ENCODE results near the gene NPBWR2. TPM values are rescaled to one million over a fixed set of nuclear protein-coding genes. Genes with fewer than 3 reads are reported as not detected.
"Not testable (repeated sequence)": the region's sequence is repeated elsewhere in the genome, so short reads cannot be mapped to it uniquely, and the experiment has no call there.

NPBWR2 gene
- total RNA-seq, 4 donors from 2014 or later = not detected

- Histone ChIP-seq H3K9me3 (no peaks in the 10 kb centered on the region), H3K36me3 (no peaks in the 10 kb centered on the region), H3K4me3 (no peak overlapping the region), H3K27ac (no peak overlapping the region), H3K27me3 (no peaks in the 10 kb centered on the region), H3K4me1 (no peaks in the 10 kb centered on the region)
- intact Hi-C loops (cut with DNase I; ENCODE audit: low total_unique reads) = no loop called here
- no peak for DNase-seq
- TF ChIP-seq POLR2A (IDR thresholded peaks at IDR 0.05) (no peak), CTCF (IDR thresholded peaks at IDR 0.05) (no peak)
Measured at GRCh38 chr20:64138276-64138815, 31.0 kb upstream of the NPBWR2 start.

GRCh38 chr20:64137598-64138031 lies 30.2 kb upstream of the NPBWR2 start:
- intact Hi-C loops (cut with DNase I; ENCODE audit: low total_unique reads) = no loop called here
- no peak for DNase-seq
- Histone ChIP-seq H3K27me3 (no peaks in the 10 kb centered on the region), H3K27ac (no peak overlapping the region), H3K36me3 (no peaks in the 10 kb centered on the region), H3K4me3 (no peak overlapping the region), H3K9me3 (no peaks in the 10 kb centered on the region), H3K4me1 (no peaks in the 10 kb centered on the region)
- TF ChIP-seq CTCF (IDR thresholded peaks at IDR 0.05) = no peak
- no peak for TF ChIP-seq POLR2A (IDR thresholded peaks at IDR 0.05)

- H3K36me3 ChIP-seq = no peaks in the 10 kb centered on the region
- no peak for DNase-seq
- no peak for TF ChIP-seq POLR2A (IDR thresholded peaks at IDR 0.05)
- TF ChIP-seq CTCF (IDR thresholded peaks at IDR 0.05) = no peak
- no peak overlapping the region for H3K4me3 ChIP-seq
- H3K4me1 ChIP-seq = no peaks in the 10 kb centered on the region
- intact Hi-C loops (cut with DNase I; ENCODE audit: low total_unique reads) = no loop called here
- no peak overlapping the region for H3K27ac ChIP-seq
- no peaks in the 10 kb centered on the region for H3K27me3 ChIP-seq
- H3K9me3 ChIP-seq = no peaks in the 10 kb centered on the region
Measured at GRCh38 chr20:64136004-64136710, 28.8 kb upstream of the NPBWR2 start.

GRCh38 chr20:64134744-64135143 lies 27.4 kb upstream of the NPBWR2 start:
- H3K9me3 ChIP-seq; H3K27ac ChIP-seq; H3K27me3 ChIP-seq; H3K36me3 ChIP-seq; H3K4me1 ChIP-seq; intact Hi-C loops (cut with DNase I; ENCODE audit: low total_unique reads); DNase-seq; H3K4me3 ChIP-seq: not testable (repeated sequence)

GRCh38 chr20:64133951-64134407 lies 26.6 kb upstream of the NPBWR2 start:
- H3K9me3 ChIP-seq = no peaks in the 10 kb centered on the region
- H3K27me3 ChIP-seq = no peaks in the 10 kb centered on the region
- no peaks in the 10 kb centered on the region for H3K36me3 ChIP-seq
- TF ChIP-seq POLR2A (IDR thresholded peaks at IDR 0.05) (no peak), CTCF (IDR thresholded peaks at IDR 0.05) (no peak)
- DNase-seq = no peak
- intact Hi-C loops (cut with DNase I; ENCODE audit: low total_unique reads) = no loop called here
- H3K4me3 ChIP-seq = no peak overlapping the region
- H3K4me1 ChIP-seq = no peaks in the 10 kb centered on the region
- no peak overlapping the region for H3K27ac ChIP-seq
